ENCODE measurements around the gene KISS1. TPM values are rescaled to one million over a fixed set of nuclear protein-coding genes. Genes with fewer than 3 reads are reported as not detected.

Gene KISS1
- polyA plus RNA-seq, 1 donor from 2014 or later: not detected

DNA sequence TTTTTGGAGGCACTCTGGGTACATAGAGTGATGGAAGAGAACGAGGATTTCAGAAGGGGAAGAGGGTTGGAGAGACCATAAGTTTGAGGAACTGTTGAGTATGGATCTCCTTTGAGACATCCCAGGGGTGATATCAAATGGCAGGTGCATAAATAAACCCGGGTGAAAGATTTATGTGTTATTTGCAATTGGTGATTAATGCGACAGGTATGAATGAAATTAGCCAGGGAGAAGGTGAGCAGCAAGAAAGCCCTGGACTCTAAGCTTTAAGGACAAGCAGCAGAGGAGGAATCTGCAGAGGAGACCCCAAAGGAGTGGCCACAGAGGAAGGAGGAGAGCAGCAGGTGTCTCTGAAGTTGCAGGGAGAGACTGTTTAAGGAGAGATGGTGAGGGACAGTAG lies 21.3 kb downstream of the KISS1 start:
- H3K9me3 ChIP-seq (ENCODE audit: low read length): no peaks in the 10 kb centered on the region
- TF ChIP-seq MXI1 (conservative IDR thresholded peaks at IDR 0.05; ENCODE audit: poor library complexity, severe bottlenecking) (no peak), SMC3 (conservative IDR thresholded peaks at IDR 0.05; ENCODE audit: poor library complexity) (no peak), EZH2 (IDR thresholded peaks at IDR 0.05; ENCODE audit: borderline replicate concordance, insufficient read depth, low read length, poor library complexity, severe bottlenecking) (no peak)
- TF ChIP-seq, protein P1, sequence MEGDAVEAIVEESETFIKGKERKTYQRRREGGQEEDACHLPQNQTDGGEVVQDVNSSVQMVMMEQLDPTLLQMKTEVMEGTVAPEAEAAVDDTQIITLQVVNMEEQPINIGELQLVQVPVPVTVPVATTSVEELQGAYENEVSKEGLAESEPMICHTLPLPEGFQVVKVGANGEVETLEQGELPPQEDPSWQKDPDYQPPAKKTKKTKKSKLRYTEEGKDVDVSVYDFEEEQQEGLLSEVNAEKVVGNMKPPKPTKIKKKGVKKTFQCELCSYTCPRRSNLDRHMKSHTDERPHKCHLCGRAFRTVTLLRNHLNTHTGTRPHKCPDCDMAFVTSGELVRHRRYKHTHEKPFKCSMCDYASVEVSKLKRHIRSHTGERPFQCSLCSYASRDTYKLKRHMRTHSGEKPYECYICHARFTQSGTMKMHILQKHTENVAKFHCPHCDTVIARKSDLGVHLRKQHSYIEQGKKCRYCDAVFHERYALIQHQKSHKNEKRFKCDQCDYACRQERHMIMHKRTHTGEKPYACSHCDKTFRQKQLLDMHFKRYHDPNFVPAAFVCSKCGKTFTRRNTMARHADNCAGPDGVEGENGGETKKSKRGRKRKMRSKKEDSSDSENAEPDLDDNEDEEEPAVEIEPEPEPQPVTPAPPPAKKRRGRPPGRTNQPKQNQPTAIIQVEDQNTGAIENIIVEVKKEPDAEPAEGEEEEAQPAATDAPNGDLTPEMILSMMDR (IDR thresholded peaks at IDR 0.05; ENCODE audit: poor library complexity, severe bottlenecking): no peak
- TF ChIP-seq, protein P2, sequence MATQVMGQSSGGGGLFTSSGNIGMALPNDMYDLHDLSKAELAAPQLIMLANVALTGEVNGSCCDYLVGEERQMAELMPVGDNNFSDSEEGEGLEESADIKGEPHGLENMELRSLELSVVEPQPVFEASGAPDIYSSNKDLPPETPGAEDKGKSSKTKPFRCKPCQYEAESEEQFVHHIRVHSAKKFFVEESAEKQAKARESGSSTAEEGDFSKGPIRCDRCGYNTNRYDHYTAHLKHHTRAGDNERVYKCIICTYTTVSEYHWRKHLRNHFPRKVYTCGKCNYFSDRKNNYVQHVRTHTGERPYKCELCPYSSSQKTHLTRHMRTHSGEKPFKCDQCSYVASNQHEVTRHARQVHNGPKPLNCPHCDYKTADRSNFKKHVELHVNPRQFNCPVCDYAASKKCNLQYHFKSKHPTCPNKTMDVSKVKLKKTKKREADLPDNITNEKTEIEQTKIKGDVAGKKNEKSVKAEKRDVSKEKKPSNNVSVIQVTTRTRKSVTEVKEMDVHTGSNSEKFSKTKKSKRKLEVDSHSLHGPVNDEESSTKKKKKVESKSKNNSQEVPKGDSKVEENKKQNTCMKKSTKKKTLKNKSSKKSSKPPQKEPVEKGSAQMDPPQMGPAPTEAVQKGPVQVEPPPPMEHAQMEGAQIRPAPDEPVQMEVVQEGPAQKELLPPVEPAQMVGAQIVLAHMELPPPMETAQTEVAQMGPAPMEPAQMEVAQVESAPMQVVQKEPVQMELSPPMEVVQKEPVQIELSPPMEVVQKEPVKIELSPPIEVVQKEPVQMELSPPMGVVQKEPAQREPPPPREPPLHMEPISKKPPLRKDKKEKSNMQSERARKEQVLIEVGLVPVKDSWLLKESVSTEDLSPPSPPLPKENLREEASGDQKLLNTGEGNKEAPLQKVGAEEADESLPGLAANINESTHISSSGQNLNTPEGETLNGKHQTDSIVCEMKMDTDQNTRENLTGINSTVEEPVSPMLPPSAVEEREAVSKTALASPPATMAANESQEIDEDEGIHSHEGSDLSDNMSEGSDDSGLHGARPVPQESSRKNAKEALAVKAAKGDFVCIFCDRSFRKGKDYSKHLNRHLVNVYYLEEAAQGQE (IDR thresholded peaks at IDR 0.05; ENCODE audit: borderline replicate concordance): no peak
- H3K4me3 ChIP-seq (ENCODE audit: low read length): no peak overlapping the region
- H3K27me3 ChIP-seq (ENCODE audit: insufficient read depth, low read depth, low read length): no peaks in the 10 kb centered on the region
- no peak overlapping the region for H3K9ac ChIP-seq (ENCODE audit: low read length)
- H3K4me2 ChIP-seq (ENCODE audit: low read length): no peak overlapping the region
- H3K36me3 ChIP-seq (ENCODE audit: insufficient read depth, low read length): no peaks in the 10 kb centered on the region
- no peaks in the 10 kb centered on the region for H3K79me2 ChIP-seq (replicated peaks; ENCODE audit: insufficient read depth, low read length)
- no peaks in the 10 kb centered on the region for H4K20me1 ChIP-seq (ENCODE audit: insufficient read depth)
- H3F3A ChIP-seq (ENCODE audit: insufficient read depth, low read length, poor library complexity, severe bottlenecking): no peaks in the 10 kb centered on the region
- no peak overlapping the region for H2AFZ ChIP-seq (ENCODE audit: low read depth, low read length)
- no peak overlapping the region for H3K27ac ChIP-seq (ENCODE audit: low read length)
- no peaks in the 10 kb centered on the region for H3K9me2 ChIP-seq (ENCODE audit: insufficient read depth, low read length)

DNA sequence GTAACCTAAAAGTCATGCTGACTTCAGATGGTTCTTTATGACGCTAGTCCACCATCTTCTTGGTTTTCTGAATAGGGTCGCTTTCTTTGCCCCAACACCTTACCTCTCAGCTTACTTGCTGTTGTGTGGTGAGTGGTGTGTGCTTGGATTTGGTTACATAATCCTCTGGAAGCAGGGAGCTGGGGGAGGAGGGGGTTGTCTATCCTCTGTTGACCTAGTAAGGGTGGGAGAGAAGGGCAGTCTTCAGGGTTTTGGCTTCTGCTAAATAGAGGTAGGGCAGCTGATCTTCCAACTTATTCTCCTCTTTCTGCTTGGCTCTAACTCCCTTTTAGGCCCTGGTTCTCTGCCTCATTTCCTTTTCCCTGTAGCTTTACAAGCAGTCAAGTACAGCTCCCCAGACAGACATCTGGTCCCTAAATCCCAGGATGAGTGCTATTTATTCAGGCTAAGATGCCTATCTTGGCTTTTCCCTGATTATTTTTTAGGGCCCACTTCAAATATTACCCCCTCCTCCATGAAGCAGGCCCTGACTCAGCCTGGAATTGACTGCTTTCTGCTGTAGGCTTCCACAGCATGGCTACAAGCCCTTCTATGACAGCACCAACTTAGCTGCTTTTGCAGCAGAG lies 23.8 kb downstream of the KISS1 start:
- no peak overlapping the region for H2AFZ ChIP-seq (ENCODE audit: low read depth, low read length)
- no peaks in the 10 kb centered on the region for H4K20me1 ChIP-seq (ENCODE audit: insufficient read depth)
- no peak overlapping the region for H3K4me2 ChIP-seq (ENCODE audit: low read length)
- H3K36me3 ChIP-seq (ENCODE audit: insufficient read depth, low read length): no peaks in the 10 kb centered on the region
- no peaks in the 10 kb centered on the region for H3F3A ChIP-seq (ENCODE audit: insufficient read depth, low read length, poor library complexity, severe bottlenecking)
- no peak overlapping the region for H3K9ac ChIP-seq (ENCODE audit: low read length)
- TF ChIP-seq MXI1 (conservative IDR thresholded peaks at IDR 0.05; ENCODE audit: poor library complexity, severe bottlenecking) (no peak), RAD21 (conservative IDR thresholded peaks at IDR 0.05) (no peak), EZH2 (IDR thresholded peaks at IDR 0.05; ENCODE audit: borderline replicate concordance, insufficient read depth, low read length, poor library complexity, severe bottlenecking) (no peak), EP300 (conservative IDR thresholded peaks at IDR 0.05; ENCODE audit: poor library complexity, severe bottlenecking) (no peak)
- no peaks in the 10 kb centered on the region for H3K9me3 ChIP-seq (ENCODE audit: low read length)
- no peaks in the 10 kb centered on the region for H3K79me2 ChIP-seq (replicated peaks; ENCODE audit: insufficient read depth, low read length)
- H3K27ac ChIP-seq (ENCODE audit: low read length): no peak overlapping the region
- H3K4me3 ChIP-seq (ENCODE audit: low read length): no peak overlapping the region
- no peaks in the 10 kb centered on the region for H3K27me3 ChIP-seq (ENCODE audit: insufficient read depth, low read depth, low read length)
- H3K9me2 ChIP-seq (ENCODE audit: insufficient read depth, low read length): no peaks in the 10 kb centered on the region

All from neural cell (in vitro differentiated cells).